Erythroblast (primary cell): ENCODE data around the gene THNSL1.

Experiments
- GATA1 ChIP-seq: IDR thresholded peaks from 2 replicates; pipeline ENCODE4 v1.6.1; 2011; ENCODE audit warnings: low read depth, mild to moderate bottlenecking, control low read depth, low read length, moderate library complexity
- POLR2A ChIP-seq: IDR thresholded peaks from 2 replicates; pipeline ENCODE4 v1.6.1; 2011; ENCODE audit warnings: mild to moderate bottlenecking, low read length

DNA sequence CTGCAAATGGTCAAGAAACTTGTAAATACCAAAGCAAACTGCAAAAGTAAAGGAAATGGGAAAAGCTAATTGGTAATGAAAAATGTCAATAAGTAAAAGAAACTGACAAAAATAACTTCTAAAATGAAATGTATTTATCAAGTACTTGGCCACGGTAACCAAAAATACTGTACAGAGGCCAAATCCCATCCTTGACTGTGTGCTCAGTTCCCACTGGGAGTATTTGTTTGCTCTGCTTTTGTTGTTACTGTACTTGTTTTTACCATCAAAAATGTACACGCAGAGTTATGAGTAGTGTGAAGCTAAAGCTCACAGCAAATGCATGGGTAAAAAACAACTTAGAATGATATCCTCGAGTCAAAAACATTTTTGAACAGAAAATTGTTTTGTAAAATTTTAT is 31.5 kb upstream of the THNSL1 start:
- no peak for TF ChIP-seq POLR2A
- TF ChIP-seq GATA1, result no peak
